ENCODE data around the gene ATP5IF1.

Gene ATP5IF1

GRCh38 chr1:28248273-28249012 lies 12.5 kb downstream of the ATP5IF1 start:
- Histone ChIP-seq H3K9me3 (ENCODE audit: control insufficient read depth in 1 of 2, low read length in 2 of 2) (no peaks in the 10 kb centered on the region), H3K27ac (ENCODE audit: low read depth, low read length) (peak overlapping the region; percentile 67), H3K36me3 (ENCODE audit: control insufficient read depth in 1 of 2, insufficient read depth in 2 of 2, low read length in 2 of 2) (no peaks in the 10 kb centered on the region), H3K4me1 (ENCODE audit: control insufficient read depth in 1 of 2, insufficient read depth in 2 of 2, low read length in 2 of 2) (peaks cover 30 to 43% of the 10 kb centered on the region in 2 donors), H3K4me3 (ENCODE audit: low read depth in 1 of 2, low read length in 2 of 2) (peak overlapping the region; percentile 36 to 66), H3K9ac (ENCODE audit: low read depth in 1 of 2, low read length in 2 of 2) (peak overlapping the region; percentile 50 to 52), H3K27me3 (ENCODE audit: control insufficient read depth in 1 of 2, insufficient read depth in 2 of 2, low read length in 2 of 2) (no peaks in the 10 kb centered on the region)

- Histone ChIP-seq H3K27me3 (ENCODE audit: control insufficient read depth in 1 of 2, insufficient read depth in 2 of 2, low read length in 2 of 2) (no peaks in the 10 kb centered on the region), H3K9me3 (ENCODE audit: control insufficient read depth in 1 of 2, low read length in 2 of 2) (no peaks in the 10 kb centered on the region), H3K36me3 (ENCODE audit: control insufficient read depth in 1 of 2, insufficient read depth in 2 of 2, low read length in 2 of 2) (no peaks in the 10 kb centered on the region), H3K4me1 (ENCODE audit: control insufficient read depth in 1 of 2, insufficient read depth in 2 of 2, low read length in 2 of 2) (peaks cover 28 to 35% of the 10 kb centered on the region in 2 donors), H3K9ac (ENCODE audit: low read depth in 1 of 2, low read length in 2 of 2) (peak overlapping the region in 1 of 2 donors; percentile 52), H3K27ac (ENCODE audit: low read depth, low read length) (no peak overlapping the region), H3K4me3 (ENCODE audit: low read depth in 1 of 2, low read length in 2 of 2) (peak overlapping the region; percentile 36 to 66)
These were observed 13.3 kb downstream of the ATP5IF1 start for GRCh38 chr1:28249013-28249865.

GRCh38 chr1:28249866-28250295 lies 14.0 kb downstream of the ATP5IF1 start:
- H3K36me3 ChIP-seq (ENCODE audit: control insufficient read depth in 1 of 2, insufficient read depth in 2 of 2, low read length in 2 of 2) = no peaks in the 10 kb centered on the region
- H3K4me1 ChIP-seq (ENCODE audit: control insufficient read depth in 1 of 2, insufficient read depth in 2 of 2, low read length in 2 of 2) = peaks cover 22 to 29% of the 10 kb centered on the region in 2 donors
- no peaks in the 10 kb centered on the region for H3K9me3 ChIP-seq (ENCODE audit: control insufficient read depth in 1 of 2, low read length in 2 of 2)
- no peak overlapping the region for H3K4me3 ChIP-seq (ENCODE audit: low read depth in 1 of 2, low read length in 2 of 2)
- H3K9ac ChIP-seq (ENCODE audit: low read depth in 1 of 2, low read length in 2 of 2) = no peak overlapping the region
- no peak overlapping the region for H3K27ac ChIP-seq (ENCODE audit: low read depth, low read length)
- no peaks in the 10 kb centered on the region for H3K27me3 ChIP-seq (ENCODE audit: control insufficient read depth in 1 of 2, insufficient read depth in 2 of 2, low read length in 2 of 2)

GRCh38 chr1:28256197-28256827 lies 20.4 kb downstream of the ATP5IF1 start:
- Histone ChIP-seq H3K4me3 (ENCODE audit: low read depth in 1 of 2, low read length in 2 of 2) (no peak overlapping the region), H3K4me1 (ENCODE audit: control insufficient read depth in 1 of 2, insufficient read depth in 2 of 2, low read length in 2 of 2) (peaks cover 9 to 19% of the 10 kb centered on the region in 2 donors), H3K27ac (ENCODE audit: low read depth, low read length) (no peak overlapping the region), H3K9me3 (ENCODE audit: control insufficient read depth in 1 of 2, low read length in 2 of 2) (no peaks in the 10 kb centered on the region), H3K27me3 (ENCODE audit: control insufficient read depth in 1 of 2, insufficient read depth in 2 of 2, low read length in 2 of 2) (no peaks in the 10 kb centered on the region), H3K9ac (ENCODE audit: low read depth in 1 of 2, low read length in 2 of 2) (no peak overlapping the region), H3K36me3 (ENCODE audit: control insufficient read depth in 1 of 2, insufficient read depth in 2 of 2, low read length in 2 of 2) (no peaks in the 10 kb centered on the region)

- peaks cover 15 to 25% of the 10 kb centered on the region in 2 donors for H3K4me1 ChIP-seq (ENCODE audit: control insufficient read depth in 1 of 2, insufficient read depth in 2 of 2, low read length in 2 of 2)
- H3K9me3 ChIP-seq (ENCODE audit: control insufficient read depth in 1 of 2, low read length in 2 of 2) = no peaks in the 10 kb centered on the region
- no peak overlapping the region for H3K9ac ChIP-seq (ENCODE audit: low read depth in 1 of 2, low read length in 2 of 2)
- H3K27me3 ChIP-seq (ENCODE audit: control insufficient read depth in 1 of 2, insufficient read depth in 2 of 2, low read length in 2 of 2) = no peaks in the 10 kb centered on the region
- no peak overlapping the region for H3K27ac ChIP-seq (ENCODE audit: low read depth, low read length)
- no peaks in the 10 kb centered on the region for H3K36me3 ChIP-seq (ENCODE audit: control insufficient read depth in 1 of 2, insufficient read depth in 2 of 2, low read length in 2 of 2)
- no peak overlapping the region for H3K4me3 ChIP-seq (ENCODE audit: low read depth in 1 of 2, low read length in 2 of 2)
These were observed 21.8 kb downstream of the ATP5IF1 start for GRCh38 chr1:28257736-28258135.

GRCh38 chr1:28258628-28259251 lies 22.8 kb downstream of the ATP5IF1 start:
- no peak overlapping the region for H3K27ac ChIP-seq (ENCODE audit: low read depth, low read length)

GRCh38 chr1:28259252-28259933 lies 23.5 kb downstream of the ATP5IF1 start, which contains the start of gene SESN2:
TSS of gene SESN2 (plus strand) at chr1:28259518. CDS start at chr1:28259848, 330 bp downstream.
- H3K4me3 ChIP-seq (ENCODE audit: low read depth in 1 of 2, low read length in 2 of 2) = peak within 1 kb of the TSS; percentile 82 to 90
- H3K4me1 ChIP-seq (ENCODE audit: control insufficient read depth in 1 of 2, insufficient read depth in 2 of 2, low read length in 2 of 2) = peaks cover 27 to 35% of the 10 kb centered on the region in 2 donors
- H3K27ac ChIP-seq (ENCODE audit: low read depth, low read length) = peak within 1 kb of the TSS; percentile 70
- H3K9me3 ChIP-seq (ENCODE audit: control insufficient read depth in 1 of 2, low read length in 2 of 2) = no peaks in the 10 kb centered on the region
- H3K36me3 ChIP-seq (ENCODE audit: control insufficient read depth in 1 of 2, insufficient read depth in 2 of 2, low read length in 2 of 2) = no peaks in the 10 kb centered on the region
- peak within 1 kb of the TSS; percentile 77 to 82 for H3K9ac ChIP-seq (ENCODE audit: low read depth in 1 of 2, low read length in 2 of 2)
- no peaks in the 10 kb centered on the region for H3K27me3 ChIP-seq (ENCODE audit: control insufficient read depth in 1 of 2, insufficient read depth in 2 of 2, low read length in 2 of 2)

More at GRCh38 chr1:28258628-28259251, 22.8 kb downstream of the ATP5IF1 start:
- Histone ChIP-seq H3K9me3 (ENCODE audit: control insufficient read depth in 1 of 2, low read length in 2 of 2) (no peaks in the 10 kb centered on the region), H3K4me1 (ENCODE audit: control insufficient read depth in 1 of 2, insufficient read depth in 2 of 2, low read length in 2 of 2) (peaks cover 25 to 34% of the 10 kb centered on the region in 2 donors), H3K9ac (ENCODE audit: low read depth in 1 of 2, low read length in 2 of 2) (peak overlapping the region in 1 of 2 donors; percentile 26), H3K27me3 (ENCODE audit: control insufficient read depth in 1 of 2, insufficient read depth in 2 of 2, low read length in 2 of 2) (no peaks in the 10 kb centered on the region), H3K4me3 (ENCODE audit: low read depth in 1 of 2, low read length in 2 of 2) (peak overlapping the region; percentile 53 to 90), H3K36me3 (ENCODE audit: control insufficient read depth in 1 of 2, insufficient read depth in 2 of 2, low read length in 2 of 2) (no peaks in the 10 kb centered on the region)

GRCh38 chr1:28259934-28260802 lies 24.2 kb downstream of the ATP5IF1 start:
- Histone ChIP-seq H3K4me3 (ENCODE audit: low read depth in 1 of 2, low read length in 2 of 2) (peak overlapping the region; percentile 82 to 90), H3K9me3 (ENCODE audit: control insufficient read depth in 1 of 2, low read length in 2 of 2) (no peaks in the 10 kb centered on the region), H3K27me3 (ENCODE audit: control insufficient read depth in 1 of 2, insufficient read depth in 2 of 2, low read length in 2 of 2) (no peaks in the 10 kb centered on the region), H3K36me3 (ENCODE audit: control insufficient read depth in 1 of 2, insufficient read depth in 2 of 2, low read length in 2 of 2) (no peaks in the 10 kb centered on the region), H3K4me1 (ENCODE audit: control insufficient read depth in 1 of 2, insufficient read depth in 2 of 2, low read length in 2 of 2) (peaks cover 34 to 35% of the 10 kb centered on the region in 2 donors), H3K9ac (ENCODE audit: low read depth in 1 of 2, low read length in 2 of 2) (peak overlapping the region; percentile 77 to 82), H3K27ac (ENCODE audit: low read depth, low read length) (peak overlapping the region; percentile 70)
